ENCODE results near the gene VAMP1. TPM values are rescaled to one million over a fixed set of nuclear protein-coding genes. Genes with fewer than 3 reads are reported as not detected.
A peak's percentile ranks its signal among the peaks of the same experiment; 100 is the strongest.

Gene VAMP1, protein sequence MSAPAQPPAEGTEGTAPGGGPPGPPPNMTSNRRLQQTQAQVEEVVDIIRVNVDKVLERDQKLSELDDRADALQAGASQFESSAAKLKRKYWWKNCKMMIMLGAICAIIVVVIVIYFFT
- total RNA-seq (1 to 10 TPM; 1.4 to 6.1 (median 3.0) TPM), polyA plus RNA-seq (10 to 100 TPM in 1 of 2 donors, 1 to 10 TPM in 1; 2.7 to 10.2 TPM)
- long read RNA-seq, donor 1, partial matches to known transcripts, result 0 of 3 reads
- long read RNA-seq, donor 1, other reads (novel, unspliced or antisense), result 1 of 3 reads
- long read RNA-seq, donor 2, partial matches to known transcripts, result 1 of 3 reads
- long read RNA-seq, donor 2, other reads (novel, unspliced or antisense), result 1 of 3 reads
- long read RNA-seq, donor 3, partial matches to known transcripts, result 0 of 2 reads
- long read RNA-seq, donor 3, other reads (novel, unspliced or antisense), result 1 of 2 reads

- peak within 1 kb of the TSS; percentile 16 to 93 (median 86) for H3K27ac ChIP-seq
- intact Hi-C loops (cut with DNase I), result loop anchor here in 5 of 10 donors (1.0 to 10.0 kb wide), 4 partner anchors 23 to 64 kb away; partner anchors contain the start of genes GAPDH (in 5 of the 5) and MRPL51 (in 1 of the 5)
- H3K4me3 ChIP-seq, result peak within 1 kb of the TSS; percentile 60 to 78 (median 72)
- peaks cover 0 to 13% (median 5%) of the 10 kb centered on the region in 9 donors for H3K36me3 ChIP-seq
- DNase-seq (peak; percentile 97 to 98), ATAC-seq (peak; percentile 97 to 99 (median 98))
- no peaks in the 10 kb centered on the region for H3K9me3 ChIP-seq
- no peaks in the 10 kb centered on the region for H3K27me3 ChIP-seq
- peaks cover 4 to 45% (median 21%) of the 10 kb centered on the region in 9 donors for H3K4me1 ChIP-seq
- WGBS, 2 donors, result 0 to 1% methylated on average over 64 to 69 of the region's 69 CpGs
- peak in 2 of 9 donors; percentile 9 to 16 for TF ChIP-seq CTCF (IDR thresholded peaks at IDR 0.05)
These were observed at the start of gene VAMP1 for GRCh38 chr12:6470375-6471163. TSS of gene VAMP1 (minus strand) at chr12:6470677. CDS start at chr12:6470531, 146 bp downstream.

GRCh38 chr12:6520186-6520585 is 49.7 kb upstream of the VAMP1 start:
- no peaks in the 10 kb centered on the region for H3K4me1 ChIP-seq
- peaks cover 0 to 100% (median 74%) of the 10 kb centered on the region in 9 donors for H3K36me3 ChIP-seq
- H3K9me3 ChIP-seq, result no peaks in the 10 kb centered on the region
- H3K27ac ChIP-seq, result no peak overlapping the region
- H3K4me3 ChIP-seq, result no peak overlapping the region
- 85 to 87% methylated on average over 3 of the region's 3 CpGs for WGBS, 2 donors
- no peaks in the 10 kb centered on the region for H3K27me3 ChIP-seq
- intact Hi-C loops (cut with DNase I), result no loop called here
- no peak for DNase-seq
- TF ChIP-seq CTCF (IDR thresholded peaks at IDR 0.05), result no peak
- ATAC-seq, result no peak

DNA sequence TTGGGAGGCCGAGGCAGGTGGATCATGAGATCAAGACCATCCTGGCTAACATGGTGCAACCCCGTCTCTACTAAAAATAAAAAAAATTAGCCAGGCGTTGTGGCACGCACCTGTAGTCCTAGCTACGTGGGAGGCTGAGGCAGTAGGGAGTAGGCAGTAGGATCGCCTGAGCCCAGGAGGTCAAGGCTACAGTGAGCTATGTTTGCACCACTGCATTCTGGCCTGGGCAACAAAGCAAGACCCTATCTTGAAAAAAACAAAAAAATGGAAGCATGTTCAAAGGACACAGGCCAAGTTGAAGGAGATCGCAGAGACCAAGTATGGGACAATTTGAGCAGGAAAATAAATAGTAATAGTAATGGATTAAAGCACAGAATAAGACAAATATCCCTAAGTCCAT is 37.6 kb upstream of the VAMP1 start:
- no peak overlapping the region for H3K4me3 ChIP-seq
- H3K27ac ChIP-seq, result peak overlapping the region in 3 of 10 donors; percentile 8 to 50 (median 26)
- H3K36me3 ChIP-seq, result peaks cover 0 to 88% (median 15%) of the 10 kb centered on the region in 9 donors
- WGBS, 2 donors, result 83 to 87% methylated on average over 7 of the region's 7 CpGs
- intact Hi-C loops (cut with DNase I), result no loop called here
- no peaks in the 10 kb centered on the region for H3K9me3 ChIP-seq
- TF ChIP-seq CTCF (IDR thresholded peaks at IDR 0.05), result no peak
- H3K4me1 ChIP-seq, result peaks cover 0 to 10% (median 0%) of the 10 kb centered on the region in 9 donors
- H3K27me3 ChIP-seq, result no peaks in the 10 kb centered on the region
- ATAC-seq (no peak), DNase-seq (no peak)

Measured in heart right ventricle (tissue), 16 donors.